Kidney epithelial cell (primary cell): ENCODE data around the gene CDKAL1. TPM values are rescaled to one million over a fixed set of nuclear protein-coding genes. Genes with fewer than 3 reads are reported as not detected.

Source experiments
- DNase-seq: peaks from one replicate; pipeline ENCODE4 v3.0.0-alpha.2; 2010; ENCODE audit warnings: low read depth
- H3K27me3 ChIP-seq: 2 replicates; pipeline ENCODE4 v1.6.0; 2011; ENCODE audit warnings: low read length; ENCODE audit not compliant: control insufficient read depth, insufficient read depth
- H3K36me3 ChIP-seq: 2 replicates; pipeline ENCODE4 v1.5.1; 2011; ENCODE audit warnings: low read length; ENCODE audit not compliant: control insufficient read depth, insufficient read depth
- H3K4me3 ChIP-seq: 2 replicates; pipeline ENCODE4 v1.5.1; 2011; ENCODE audit warnings: low read depth, mild to moderate bottlenecking, control low read depth, low read length
- total RNA-seq: library from RNA; depleted of rRNA; stranded (reverse); fragments of >200 nt; gene quantifications from 2 replicates; pipeline ENCODE4 v1.2.3, GENCODE V29; 2015
- TF ChIP-seq, protein P1 (sequence below): IDR thresholded peaks from 2 replicates; pipeline ENCODE4 v1.5.1; 2011; ENCODE audit warnings: mild to moderate bottlenecking, moderate library complexity, low read length, control low read depth, inconsistent platforms; ENCODE audit not compliant: insufficient read depth, poor library complexity, severe bottlenecking

CDKAL1 gene
- total RNA-seq, 1 donor from 2014 or later = 15.0 TPM

- TF ChIP-seq, protein P1, sequence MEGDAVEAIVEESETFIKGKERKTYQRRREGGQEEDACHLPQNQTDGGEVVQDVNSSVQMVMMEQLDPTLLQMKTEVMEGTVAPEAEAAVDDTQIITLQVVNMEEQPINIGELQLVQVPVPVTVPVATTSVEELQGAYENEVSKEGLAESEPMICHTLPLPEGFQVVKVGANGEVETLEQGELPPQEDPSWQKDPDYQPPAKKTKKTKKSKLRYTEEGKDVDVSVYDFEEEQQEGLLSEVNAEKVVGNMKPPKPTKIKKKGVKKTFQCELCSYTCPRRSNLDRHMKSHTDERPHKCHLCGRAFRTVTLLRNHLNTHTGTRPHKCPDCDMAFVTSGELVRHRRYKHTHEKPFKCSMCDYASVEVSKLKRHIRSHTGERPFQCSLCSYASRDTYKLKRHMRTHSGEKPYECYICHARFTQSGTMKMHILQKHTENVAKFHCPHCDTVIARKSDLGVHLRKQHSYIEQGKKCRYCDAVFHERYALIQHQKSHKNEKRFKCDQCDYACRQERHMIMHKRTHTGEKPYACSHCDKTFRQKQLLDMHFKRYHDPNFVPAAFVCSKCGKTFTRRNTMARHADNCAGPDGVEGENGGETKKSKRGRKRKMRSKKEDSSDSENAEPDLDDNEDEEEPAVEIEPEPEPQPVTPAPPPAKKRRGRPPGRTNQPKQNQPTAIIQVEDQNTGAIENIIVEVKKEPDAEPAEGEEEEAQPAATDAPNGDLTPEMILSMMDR = no peak
- H3K27me3 ChIP-seq = no peaks in the 10 kb centered on the region
- no peaks in the 10 kb centered on the region for H3K36me3 ChIP-seq
- H3K4me3 ChIP-seq = no peak overlapping the region
- DNase-seq = no peak
Measured at GRCh38 chr6:20802596-20802995, 268.3 kb downstream of the CDKAL1 start.

- Histone ChIP-seq H3K27me3 (no peaks in the 10 kb centered on the region), H3K4me3 (no peak overlapping the region), H3K36me3 (no peaks in the 10 kb centered on the region)
- DNase-seq = no peak
- TF ChIP-seq, protein P1 = no peak
Measured at GRCh38 chr6:20805021-20805420, 270.8 kb downstream of the CDKAL1 start.

DNA sequence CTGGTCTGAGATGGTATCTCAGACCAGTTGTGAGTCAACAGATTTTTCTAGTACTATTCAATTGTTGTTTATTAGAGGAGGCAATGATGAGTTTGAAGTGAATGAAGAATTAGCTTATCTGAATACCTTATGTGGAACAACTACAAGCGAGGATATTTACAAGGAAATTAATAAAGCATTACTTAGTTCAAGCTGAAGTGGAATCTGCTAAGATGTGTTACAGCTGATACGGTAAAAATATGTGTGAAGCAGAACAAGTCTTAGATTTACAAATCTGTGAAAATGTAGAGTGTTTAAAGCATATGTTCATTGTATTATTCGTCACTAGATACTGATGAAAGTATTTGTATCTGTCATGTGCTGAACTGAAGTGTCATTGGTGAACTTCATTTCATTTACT is 272.4 kb downstream of the CDKAL1 start:
- H3K36me3 ChIP-seq = no peaks in the 10 kb centered on the region
- no peak overlapping the region for H3K4me3 ChIP-seq
- H3K27me3 ChIP-seq = no peaks in the 10 kb centered on the region
- TF ChIP-seq, protein P1 = no peak
- no peak for DNase-seq

GRCh38 chr6:20808439-20808838 is 274.2 kb downstream of the CDKAL1 start:
- H3K4me3 ChIP-seq = no peak overlapping the region
- no peaks in the 10 kb centered on the region for H3K27me3 ChIP-seq
- DNase-seq = no peak
- TF ChIP-seq, protein P1 = no peak
- H3K36me3 ChIP-seq = no peaks in the 10 kb centered on the region

DNA sequence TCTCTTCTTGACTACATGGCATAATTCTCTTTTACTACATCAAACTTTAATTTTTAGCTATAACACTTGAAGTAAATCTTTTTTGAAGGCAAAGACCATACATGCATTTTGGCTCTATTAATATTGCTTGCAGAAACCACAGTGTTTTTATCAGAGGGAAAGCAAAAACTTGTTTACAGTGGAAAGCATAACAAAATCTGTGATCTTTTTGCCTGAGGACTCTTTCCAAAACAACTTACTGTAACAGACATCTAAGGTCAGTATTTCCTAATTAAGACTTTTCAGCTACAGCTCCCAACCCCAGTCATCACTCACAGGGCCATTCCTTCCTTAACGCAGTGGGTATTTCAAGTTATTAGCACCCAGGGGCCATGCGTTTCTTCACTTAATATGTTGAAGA is 274.7 kb downstream of the CDKAL1 start:
- no peak for DNase-seq
- Histone ChIP-seq H3K4me3 (no peak overlapping the region), H3K36me3 (no peaks in the 10 kb centered on the region), H3K27me3 (no peaks in the 10 kb centered on the region)
- TF ChIP-seq, protein P1 = no peak

DNA sequence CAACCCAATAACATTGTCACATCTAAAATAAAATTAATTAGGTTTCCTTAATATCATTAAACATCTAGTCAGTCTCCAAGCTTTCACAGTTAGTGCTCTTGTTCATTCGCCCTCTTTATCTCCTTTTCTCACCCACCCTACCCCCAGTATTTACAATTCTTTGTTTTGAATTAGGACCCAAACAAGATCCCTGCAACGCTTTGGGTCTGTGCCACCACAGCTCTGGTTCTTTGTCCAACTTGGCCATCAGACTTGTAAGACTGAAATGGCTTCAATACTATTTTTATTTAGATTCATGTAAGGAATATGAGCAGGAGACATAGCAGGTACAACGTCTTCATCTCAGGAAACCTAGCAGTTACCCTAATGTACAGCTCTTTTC is 276.5 kb downstream of the CDKAL1 start:
- Histone ChIP-seq H3K36me3 (no peaks in the 10 kb centered on the region), H3K4me3 (no peak overlapping the region), H3K27me3 (no peaks in the 10 kb centered on the region)
- TF ChIP-seq, protein P1 = no peak
- DNase-seq = no peak
